Gastrocnemius medialis (tissue), 4 donors: ENCODE results near the gene FAM110D.

ENCODE experiments used
- POLR2A ChIP-seq, 2 donors: fragments of 450-650 bp; IDR thresholded peaks; one replicate each; pipeline ENCODE4 v1.6.1; 2017; ENCODE audit warnings: antibody characterized with exemption in 2 of 2, mild to moderate bottlenecking in 2 of 2, moderate library complexity in 2 of 2
- TF ChIP-seq, protein P1 (sequence below), 5 experiments: fragments of 450-650 bp in 3 of 5; fragments of 200-600 bp in 2 of 5; sonication (generic) in 2 of 5; IDR thresholded peaks in 4 of 5; conservative IDR thresholded peaks in 1 of 5; 1 replicate in 4 of 5; 2 replicates in 1 of 5; pipeline ENCODE4 v1.5.1; 2016 to 2019; ENCODE audit warnings: antibody characterized with exemption in 5 of 5, mild to moderate bottlenecking in 3 of 5, moderate library complexity in 3 of 5

- TF ChIP-seq, protein P1, sequence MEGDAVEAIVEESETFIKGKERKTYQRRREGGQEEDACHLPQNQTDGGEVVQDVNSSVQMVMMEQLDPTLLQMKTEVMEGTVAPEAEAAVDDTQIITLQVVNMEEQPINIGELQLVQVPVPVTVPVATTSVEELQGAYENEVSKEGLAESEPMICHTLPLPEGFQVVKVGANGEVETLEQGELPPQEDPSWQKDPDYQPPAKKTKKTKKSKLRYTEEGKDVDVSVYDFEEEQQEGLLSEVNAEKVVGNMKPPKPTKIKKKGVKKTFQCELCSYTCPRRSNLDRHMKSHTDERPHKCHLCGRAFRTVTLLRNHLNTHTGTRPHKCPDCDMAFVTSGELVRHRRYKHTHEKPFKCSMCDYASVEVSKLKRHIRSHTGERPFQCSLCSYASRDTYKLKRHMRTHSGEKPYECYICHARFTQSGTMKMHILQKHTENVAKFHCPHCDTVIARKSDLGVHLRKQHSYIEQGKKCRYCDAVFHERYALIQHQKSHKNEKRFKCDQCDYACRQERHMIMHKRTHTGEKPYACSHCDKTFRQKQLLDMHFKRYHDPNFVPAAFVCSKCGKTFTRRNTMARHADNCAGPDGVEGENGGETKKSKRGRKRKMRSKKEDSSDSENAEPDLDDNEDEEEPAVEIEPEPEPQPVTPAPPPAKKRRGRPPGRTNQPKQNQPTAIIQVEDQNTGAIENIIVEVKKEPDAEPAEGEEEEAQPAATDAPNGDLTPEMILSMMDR (IDR thresholded peaks at IDR 0.05 in 4 of 5, conservative IDR thresholded peaks at IDR 0.05 in 1 of 5): no peak
- no peak for TF ChIP-seq POLR2A (IDR thresholded peaks at IDR 0.05)
Measured at GRCh38 chr1:26112407-26112775, 46.5 kb upstream of the FAM110D start.
